Hepatocyte (in vitro differentiated cells): ENCODE results near the gene SMIM44.

ENCODE experiments used
- CTCF ChIP-seq: fragments of 200-600 bp; sonication (generic); IDR thresholded peaks from 2 replicates; pipeline ENCODE4 v1.5.1; 2016; ENCODE audit warnings: antibody characterized with exemption, mild to moderate bottlenecking; ENCODE audit not compliant: poor library complexity
- EZH2 ChIP-seq: fragments of 200-600 bp; sonication (generic); IDR thresholded peaks from 2 replicates; pipeline ENCODE4 v1.6.1; 2016; ENCODE audit warnings: antibody characterized with exemption, mild to moderate bottlenecking, borderline replicate concordance

GRCh38 chr19:3450796-3451411 is 32.3 kb downstream of the SMIM44 start:
- no peak for TF ChIP-seq CTCF
- TF ChIP-seq EZH2 = no peak
